Activated T-cell treated with anti-CD3 and anti-CD28 coated beads, Interleukin-2, amount 50 U/mL, for 4 hours (primary cell): ENCODE data around the gene HMGN4. TPM values are rescaled to one million over a fixed set of nuclear protein-coding genes. Genes with fewer than 3 reads are reported as not detected.
"Not testable (repeated sequence)": the region's sequence is repeated elsewhere in the genome, so short reads cannot be mapped to it uniquely, and the experiment has no call there.

ENCODE experiments used
- ATAC-seq, 2 donors: fragments of 200-7000 bp; cut with Tn5 transposase; one replicate each; pipeline ENCODE4 v1.10.0; 2021
- DNase-seq: peaks from one replicate; pipeline ENCODE4 v3.0.0-alpha.2; 2020
- H3K27me3 Mint-ChIP-seq: one replicate; pipeline ENCODE4 v1.8.0; 2021; ENCODE audit warnings: low read depth, mixed read lengths
- H3K36me3 Mint-ChIP-seq: one replicate; pipeline ENCODE4 v1.8.0; 2022; ENCODE audit warnings: mixed read lengths; ENCODE audit not compliant: insufficient read depth
- H3K4me1 Mint-ChIP-seq: one replicate; pipeline ENCODE4 v1.8.0; 2021; ENCODE audit warnings: low read depth, mixed read lengths
- H3K4me3 Mint-ChIP-seq: one replicate; pipeline ENCODE4 v1.8.0; 2021; ENCODE audit warnings: mild to moderate bottlenecking, moderate library complexity, mixed read lengths
- H3K9me3 Mint-ChIP-seq: one replicate; pipeline ENCODE4 v1.8.0; 2021; ENCODE audit warnings: mixed read lengths
- total RNA-seq, 3 donors: library from RNA; stranded (reverse); gene quantifications; one replicate each; pipeline ENCODE4 v1.2.1, GENCODE V29; 2021

The HMGN4 gene
- 10 to 100 TPM; 63.4 to 73.4 (median 72.0) TPM for total RNA-seq

- peaks cover 13% of the 10 kb centered on the region for H3K36me3 Mint-ChIP-seq
- DNase-seq: peak; percentile 70
- H3K4me1 Mint-ChIP-seq: peaks cover 51% of the 10 kb centered on the region
- peak; percentile 71 to 74 for ATAC-seq
- H3K4me3 Mint-ChIP-seq: peak within 1 kb of the TSS; percentile 96
- no peaks in the 10 kb centered on the region for H3K9me3 Mint-ChIP-seq
- H3K27me3 Mint-ChIP-seq: no peaks in the 10 kb centered on the region
Measured at GRCh38 chr6:26537846-26538571, at the start of gene HMGN4. Gene HMGN4, plus strand, starts transcription at chr6:26538366. Its CDS starts 6,841 bp downstream, at chr6:26545207.

DNA sequence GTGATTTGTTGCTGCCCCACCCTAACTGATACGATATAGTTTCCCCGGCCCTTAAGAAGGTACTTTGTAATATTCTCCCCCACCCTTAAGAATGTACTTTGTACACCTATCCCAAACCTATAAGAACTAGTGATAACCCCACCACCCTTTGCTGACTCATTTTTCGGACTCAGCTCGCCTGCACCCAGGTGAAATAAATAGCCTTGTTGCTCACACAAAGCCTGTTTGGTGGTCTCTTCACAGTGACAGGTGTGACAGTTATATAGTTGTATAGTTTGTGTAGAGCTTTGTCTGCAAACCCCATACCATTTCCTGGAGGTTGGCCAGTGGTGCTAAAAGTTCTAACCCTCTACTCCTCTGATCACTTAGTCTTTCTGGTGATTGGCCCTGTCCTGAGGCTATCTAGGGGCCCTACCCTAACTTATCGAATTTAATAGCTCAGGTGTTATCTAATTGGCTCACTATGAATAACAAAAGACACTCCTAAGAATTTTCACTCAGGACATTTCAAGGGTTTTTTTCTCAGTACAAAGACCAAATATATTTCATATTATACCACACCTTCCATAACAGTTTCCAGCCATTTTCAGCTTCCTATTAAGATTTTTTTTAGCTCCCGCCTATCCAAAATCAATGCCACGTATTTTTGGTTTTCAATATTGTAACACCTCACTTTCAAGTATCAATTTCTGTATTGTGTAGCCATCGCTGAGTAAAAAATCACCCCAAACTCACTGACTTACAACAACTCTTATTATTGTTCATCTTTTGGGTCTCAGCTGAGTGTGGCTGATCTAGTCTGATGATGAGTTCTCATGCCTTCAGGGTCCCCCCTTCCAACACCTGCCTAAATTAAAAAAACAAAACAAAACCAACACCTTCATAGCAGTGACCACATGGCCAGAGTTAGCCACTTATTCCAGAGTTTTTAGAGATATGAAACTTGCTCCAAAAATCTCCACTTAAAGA lies 47.9 kb upstream of the HMGN4 start:
- Mint-ChIP-seq H3K36me3 (peaks cover 2% of the 10 kb centered on the region), H3K9me3 (peaks cover 7% of the 10 kb centered on the region)
- no peak for ATAC-seq

DNA sequence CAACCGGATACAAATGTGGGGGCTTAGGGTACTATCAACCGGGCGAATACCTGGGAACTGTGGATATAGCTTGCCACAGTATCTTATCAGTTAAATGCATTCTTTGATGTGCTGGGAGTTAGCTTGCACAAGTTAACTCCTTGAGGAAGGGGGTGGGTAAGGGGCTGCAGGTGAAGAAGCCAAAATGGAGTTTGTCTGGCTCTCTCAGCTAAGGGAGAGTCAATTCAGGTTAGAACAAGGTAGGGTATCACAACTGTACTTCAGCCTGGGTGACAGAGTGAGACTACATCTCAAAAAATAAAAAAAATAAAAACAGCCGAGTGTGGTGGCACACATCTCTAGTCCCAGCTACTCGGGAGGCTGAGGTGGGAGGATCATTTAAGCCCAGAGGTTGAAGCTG lies 46.6 kb upstream of the HMGN4 start:
- no peak overlapping the region for H3K4me3 Mint-ChIP-seq
- H3K4me1 Mint-ChIP-seq: no peaks in the 10 kb centered on the region
- no peak for DNase-seq
- peaks cover 2% of the 10 kb centered on the region for H3K27me3 Mint-ChIP-seq
- no peak for ATAC-seq
- peaks cover 7% of the 10 kb centered on the region for H3K9me3 Mint-ChIP-seq
- peaks cover 2% of the 10 kb centered on the region for H3K36me3 Mint-ChIP-seq

More for the DNA sequence above, 47.9 kb upstream of the HMGN4 start:
- Mint-ChIP-seq H3K4me3 (no peak overlapping the region), H3K4me1 (no peaks in the 10 kb centered on the region), H3K27me3 (no peaks in the 10 kb centered on the region)
- no peak for DNase-seq

- H3K4me1 Mint-ChIP-seq: no peaks in the 10 kb centered on the region
- no peaks in the 10 kb centered on the region for H3K36me3 Mint-ChIP-seq
- ATAC-seq: peak in 1 of 2 donors; percentile 18
- H3K4me3 Mint-ChIP-seq: no peak overlapping the region
- DNase-seq: no peak
- H3K9me3 Mint-ChIP-seq: no peaks in the 10 kb centered on the region
- H3K27me3 Mint-ChIP-seq: peaks cover 2% of the 10 kb centered on the region
Measured at GRCh38 chr6:26493258-26493657, 44.9 kb upstream of the HMGN4 start.

DNA sequence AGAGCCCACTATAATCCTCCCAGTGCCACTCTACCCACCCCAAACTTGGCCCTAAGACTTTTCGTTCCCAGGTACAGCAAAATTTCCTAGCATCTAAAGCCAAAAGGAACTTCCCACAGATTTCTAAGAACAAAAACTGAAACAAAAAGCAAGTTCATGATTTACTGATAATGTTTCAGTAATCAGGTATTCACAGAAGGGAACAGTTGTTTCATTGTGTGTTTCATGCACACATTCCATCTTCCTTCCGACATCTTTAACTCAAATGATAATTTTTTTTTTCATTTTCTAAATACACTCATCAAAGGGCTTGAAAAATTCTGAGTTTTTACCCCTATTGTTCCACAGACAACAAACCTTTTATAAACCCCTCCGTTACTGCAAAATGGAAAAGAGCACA lies 44.0 kb upstream of the HMGN4 start:
- Mint-ChIP-seq H3K9me3 (no peaks in the 10 kb centered on the region), H3K36me3 (no peaks in the 10 kb centered on the region), H3K4me3 (no peak overlapping the region), H3K4me1 (no peaks in the 10 kb centered on the region), H3K27me3 (peaks cover 2% of the 10 kb centered on the region)
- DNase-seq: no peak
- no peak for ATAC-seq

GRCh38 chr6:26495281-26495680 lies 42.9 kb upstream of the HMGN4 start:
- Mint-ChIP-seq H3K4me1 (no peaks in the 10 kb centered on the region), H3K27me3 (peaks cover 2% of the 10 kb centered on the region), H3K36me3 (no peaks in the 10 kb centered on the region), H3K9me3 (no peaks in the 10 kb centered on the region), H3K4me3 (no peak overlapping the region)
- ATAC-seq: no peak
- DNase-seq: no peak

GRCh38 chr6:26497610-26498009 lies 40.6 kb upstream of the HMGN4 start:
- H3K9me3 Mint-ChIP-seq: no peaks in the 10 kb centered on the region
- H3K4me1 Mint-ChIP-seq: peaks cover 12% of the 10 kb centered on the region
- no peaks in the 10 kb centered on the region for H3K36me3 Mint-ChIP-seq
- DNase-seq (no peak), ATAC-seq (no peak)
- peaks cover 15% of the 10 kb centered on the region for H3K27me3 Mint-ChIP-seq
- H3K4me3 Mint-ChIP-seq: no peak overlapping the region

DNA sequence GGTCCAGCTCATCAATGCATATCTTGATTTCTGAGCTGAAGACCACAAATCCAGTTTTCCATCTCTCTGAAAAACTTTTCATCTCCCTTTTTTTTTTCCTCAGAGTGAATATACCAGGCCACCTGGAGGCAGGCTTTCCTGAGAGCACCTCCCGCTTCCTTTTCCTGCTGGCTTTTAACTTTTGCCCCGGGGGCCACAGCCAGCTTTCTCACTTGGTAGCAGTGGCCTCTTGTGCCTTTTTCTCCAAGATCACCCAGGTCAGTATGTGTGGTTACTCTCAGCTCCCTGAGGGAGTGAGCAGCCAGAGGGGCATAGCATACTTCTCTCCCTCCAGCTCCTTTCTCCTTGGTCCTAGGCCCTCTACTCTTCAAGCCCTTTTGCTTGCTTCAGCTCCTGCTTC lies 38.1 kb upstream of the HMGN4 start, which contains the start of gene BTN1A1:
TSS of gene BTN1A1 (plus strand) at position 202 of the 400 bp plus-strand sequence. CDS start 984 bp downstream, outside the sequence.
- peaks cover 12% of the 10 kb centered on the region for H3K4me1 Mint-ChIP-seq
- peaks cover 22% of the 10 kb centered on the region for H3K27me3 Mint-ChIP-seq
- no peak within 1 kb of the TSS for H3K4me3 Mint-ChIP-seq
- no peaks in the 10 kb centered on the region for H3K9me3 Mint-ChIP-seq
- DNase-seq (no peak), ATAC-seq (no peak)
- no peaks in the 10 kb centered on the region for H3K36me3 Mint-ChIP-seq

DNA sequence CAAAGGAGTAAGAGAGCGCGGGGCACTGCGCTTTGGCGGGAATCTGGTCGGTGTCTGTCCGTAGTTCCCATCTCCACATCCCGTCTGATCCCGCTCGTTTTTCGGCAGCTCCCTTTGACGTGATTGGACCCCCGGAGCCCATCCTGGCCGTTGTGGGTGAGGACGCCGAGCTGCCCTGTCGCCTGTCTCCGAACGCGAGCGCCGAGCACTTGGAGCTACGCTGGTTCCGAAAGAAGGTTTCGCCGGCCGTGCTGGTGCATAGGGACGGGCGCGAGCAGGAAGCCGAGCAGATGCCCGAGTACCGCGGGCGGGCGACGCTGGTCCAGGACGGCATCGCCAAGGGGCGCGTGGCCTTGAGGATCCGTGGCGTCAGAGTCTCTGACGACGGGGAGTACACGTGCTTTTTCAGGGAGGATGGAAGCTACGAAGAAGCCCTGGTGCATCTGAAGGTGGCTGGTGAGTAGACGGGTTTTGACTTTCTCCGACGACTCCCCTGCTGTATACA lies 36.6 kb upstream of the HMGN4 start:
- no peaks in the 10 kb centered on the region for H3K9me3 Mint-ChIP-seq
- DNase-seq (peak; percentile 32), ATAC-seq (peak; percentile 77 to 83)
- H3K36me3 Mint-ChIP-seq: no peaks in the 10 kb centered on the region
- H3K27me3 Mint-ChIP-seq: peaks cover 23% of the 10 kb centered on the region
- peak overlapping the region; percentile 74 for H3K4me3 Mint-ChIP-seq
- peaks cover 12% of the 10 kb centered on the region for H3K4me1 Mint-ChIP-seq

DNA sequence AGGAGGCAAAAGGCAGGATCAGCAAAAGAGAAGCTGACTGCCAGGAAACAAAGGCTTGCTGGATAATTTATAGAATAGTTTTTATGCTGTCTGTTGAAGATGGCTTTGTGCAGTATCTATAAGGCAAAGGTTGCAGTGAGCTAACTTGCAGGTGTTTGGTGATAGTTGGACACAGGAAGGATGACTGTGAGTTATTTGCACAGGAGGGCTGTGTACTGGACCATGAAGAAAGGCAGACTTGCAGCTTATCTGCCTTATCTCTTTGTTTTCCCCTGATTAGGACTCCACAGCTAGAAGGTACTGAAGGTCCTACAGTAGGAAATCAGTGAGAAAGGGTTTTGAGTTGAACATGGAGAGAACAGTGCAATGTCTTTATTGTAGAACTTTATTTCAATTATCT lies 36.0 kb upstream of the HMGN4 start:
- Mint-ChIP-seq H3K27me3 (peaks cover 23% of the 10 kb centered on the region), H3K36me3 (no peaks in the 10 kb centered on the region), H3K9me3 (no peaks in the 10 kb centered on the region), H3K4me1 (peaks cover 12% of the 10 kb centered on the region), H3K4me3 (peak overlapping the region; percentile 74)
- ATAC-seq (peak in 1 of 2 donors; percentile 26), DNase-seq (no peak)

DNA sequence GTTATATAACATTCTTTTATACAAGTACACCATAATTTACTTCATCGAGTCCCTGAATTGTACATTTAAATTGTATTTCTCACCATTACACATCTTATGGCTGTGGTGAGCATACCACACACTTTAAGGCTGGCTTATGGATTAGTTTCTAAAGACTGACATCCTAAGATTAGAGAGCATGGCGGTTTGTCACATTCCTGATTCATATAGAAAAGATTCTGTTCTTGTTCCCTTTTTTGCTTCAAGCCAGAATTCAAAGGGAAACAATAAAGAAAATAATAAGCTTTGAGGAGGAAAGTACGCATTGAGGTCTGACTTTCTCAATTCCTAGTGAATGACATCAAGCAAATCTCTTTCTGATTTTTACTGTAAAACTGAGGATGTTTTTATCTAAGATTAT lies 35.5 kb upstream of the HMGN4 start:
- no peaks in the 10 kb centered on the region for H3K36me3 Mint-ChIP-seq
- H3K9me3 Mint-ChIP-seq: no peaks in the 10 kb centered on the region
- DNase-seq (no peak), ATAC-seq (no peak)
- H3K27me3 Mint-ChIP-seq: peaks cover 23% of the 10 kb centered on the region
- peaks cover 12% of the 10 kb centered on the region for H3K4me1 Mint-ChIP-seq
- H3K4me3 Mint-ChIP-seq: no peak overlapping the region

- Mint-ChIP-seq H3K4me3 (no peak overlapping the region), H3K9me3 (no peaks in the 10 kb centered on the region), H3K4me1 (no peaks in the 10 kb centered on the region), H3K36me3 (no peaks in the 10 kb centered on the region), H3K27me3 (peaks cover 10% of the 10 kb centered on the region)
- ATAC-seq (no peak), DNase-seq (no peak)
Measured at GRCh38 chr6:26507658-26508057, 30.5 kb upstream of the HMGN4 start.

DNA sequence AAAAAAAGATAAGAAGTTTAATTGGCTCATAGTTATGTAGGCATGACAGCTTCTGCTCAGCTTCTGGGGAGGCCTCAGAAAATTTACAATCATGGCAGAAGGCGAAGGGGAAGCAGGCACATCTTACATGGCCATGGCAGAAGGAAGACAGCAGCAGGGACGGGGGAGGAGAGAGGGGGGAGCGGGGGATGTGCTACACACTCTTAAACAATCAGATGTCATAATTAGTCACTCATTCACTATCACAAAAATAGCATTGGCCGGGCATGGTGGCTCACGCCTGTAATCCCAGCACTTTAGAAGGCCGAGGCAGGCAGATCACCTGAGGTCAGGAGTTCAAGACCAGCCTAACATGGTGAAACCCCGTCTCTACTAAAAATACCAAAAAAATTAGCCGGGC lies 27.1 kb upstream of the HMGN4 start:
- H3K4me3 Mint-ChIP-seq, H3K27me3 Mint-ChIP-seq, ATAC-seq, DNase-seq, H3K9me3 Mint-ChIP-seq, H3K36me3 Mint-ChIP-seq, H3K4me1 Mint-ChIP-seq: not testable (repeated sequence)

GRCh38 chr6:26514984-26515383 lies 23.2 kb upstream of the HMGN4 start:
- Mint-ChIP-seq H3K4me1 (peaks cover 4% of the 10 kb centered on the region), H3K9me3 (no peaks in the 10 kb centered on the region), H3K27me3 (no peaks in the 10 kb centered on the region), H3K4me3 (no peak overlapping the region), H3K36me3 (no peaks in the 10 kb centered on the region)
- ATAC-seq (no peak), DNase-seq (no peak)
